Common myeloid progenitor, CD34-positive (primary cell): ENCODE measurements around the gene MAGI1.

Experiments used
- CTCF ChIA-PET: fragments of 350-600 bp; sonication (Branson Sonifier 250); formaldehyde crosslinking; loops from one replicate; lab custom pipeline; 2021; ENCODE audit warnings: antibody characterized with exemption; lab: Charles Lee
- POLR2A ChIA-PET: fragments of 350-600 bp; sonication (Branson Sonifier 250); formaldehyde crosslinking; loops from one replicate; lab custom pipeline; 2021; ENCODE audit warnings: antibody characterized with exemption; lab: Charles Lee
- DNase-seq, 3 donors: peaks; one replicate each; pipeline versions ENCODE4 v3.0.0 to v3.0.0-alpha.2; 2013
- H3K27ac ChIP-seq, 2 experiments: 1 replicate in 1 of 2; 2 replicates in 1 of 2; pipeline ENCODE4 v1.7.0; 2013; ENCODE audit warnings: inconsistent platforms in 2 of 2, low read length in 2 of 2, mild to moderate bottlenecking in 2 of 2, low read depth in 1 of 2, moderate library complexity in 1 of 2; ENCODE audit not compliant: severe bottlenecking in 2 of 2, insufficient read depth in 1 of 2, poor library complexity in 1 of 2
- H3K27me3 ChIP-seq, 5 experiments: replicated peaks in 2 of 5; 1 replicate in 3 of 5; 2 replicates in 2 of 5; pipeline versions ENCODE4 v1.6.1 to v1.7.0; 2013; ENCODE audit warnings: low read length in 4 of 5, mild to moderate bottlenecking in 2 of 5, moderate library complexity in 2 of 5, inconsistent platforms in 1 of 5; ENCODE audit not compliant: insufficient read depth in 5 of 5, control insufficient read depth in 4 of 5
- H3K36me3 ChIP-seq, 4 experiments: 1 replicate in 2 of 4; 2 replicates in 2 of 4; pipeline versions ENCODE4 v1.6.1 to v1.7.0; 2013; ENCODE audit warnings: low read length in 3 of 4, control low read depth in 1 of 4, mild to moderate bottlenecking in 1 of 4; ENCODE audit not compliant: control insufficient read depth in 4 of 4, insufficient read depth in 4 of 4
- H3K4me1 ChIP-seq, 4 experiments: 1 replicate in 3 of 4; 2 replicates in 1 of 4; pipeline versions ENCODE4 v1.6.1 to v1.7.1; 2013; ENCODE audit warnings: low read length in 3 of 4, mild to moderate bottlenecking in 3 of 4, control low read depth in 1 of 4, inconsistent platforms in 1 of 4, moderate library complexity in 1 of 4; ENCODE audit not compliant: control insufficient read depth in 4 of 4, insufficient read depth in 4 of 4; ENCODE audit errors: control extremely low read depth in 1 of 4
- H3K4me3 ChIP-seq, 7 experiments: 1 replicate in 4 of 7; 2 replicates in 3 of 7; pipeline versions ENCODE4 v1.5.1 to v1.7.0; 2013; ENCODE audit warnings: mild to moderate bottlenecking in 7 of 7, low read length in 6 of 7, moderate library complexity in 6 of 7, inconsistent platforms in 2 of 7, low read depth in 2 of 7, control low read depth in 1 of 7; ENCODE audit not compliant: insufficient read depth in 4 of 7, control insufficient read depth in 1 of 7; ENCODE audit errors: extremely low read depth in 1 of 7
- H3K9me3 ChIP-seq, 5 experiments: 1 replicate in 4 of 5; 2 replicates in 1 of 5; pipeline versions ENCODE4 v1.6.1 to v1.7.1; 2013; ENCODE audit warnings: low read length in 4 of 5, mild to moderate bottlenecking in 2 of 5, inconsistent platforms in 1 of 5, low read depth in 1 of 5, moderate library complexity in 1 of 5; ENCODE audit not compliant: control insufficient read depth in 4 of 5, insufficient read depth in 2 of 5; ENCODE audit errors: control extremely low read depth in 1 of 5
- WGBS: methylation state at CpG from one replicate; pipeline ENCODE4 v1.1.5; 2013; ENCODE audit not compliant: insufficient coverage; 5-methylcytosine and 5-hydroxymethylcytosine counted together

Gene MAGI1

DNA sequence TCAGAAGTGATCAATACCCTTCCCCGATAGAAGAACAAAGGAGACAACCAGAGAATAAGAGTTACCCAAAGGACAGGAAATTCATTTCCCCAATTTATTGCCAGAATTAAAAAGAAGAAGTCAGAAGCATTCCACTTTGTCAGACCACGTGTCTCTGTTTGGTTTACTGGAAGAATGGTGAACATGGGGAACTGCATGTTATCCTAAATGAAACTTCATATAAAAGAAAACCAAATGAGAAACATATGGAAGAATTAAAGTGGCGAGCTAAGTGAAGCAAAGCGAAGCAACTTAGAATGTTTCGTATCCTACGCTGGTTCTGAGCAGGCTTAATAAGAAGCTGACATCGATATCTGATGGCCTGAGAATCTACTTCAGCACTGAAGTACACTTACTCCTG lies 190.7 kb downstream of the MAGI1 start:
- 98% methylated on average over 6 of the region's 7 CpGs for WGBS
- CTCF ChIA-PET: interaction anchor here (1.0 kb wide), 1 partner anchor 11 kb away, joined by 3 read pairs; no protein-coding TSS in a partner anchor

GRCh38 chr3:65846936-65847335 lies 191.8 kb downstream of the MAGI1 start:
- no peak overlapping the region for H3K27ac ChIP-seq
- ChIA-PET POLR2A (no interaction called here), CTCF (no interaction called here)
- H3K9me3 ChIP-seq: no peaks in the 10 kb centered on the region
- peaks cover 0 to 5% (median 0%) of the 10 kb centered on the region in 5 experiments for H3K27me3 ChIP-seq
- WGBS: 100% methylated on average over 1 of the region's 1 CpG
- DNase-seq: no peak
- no peak overlapping the region for H3K4me3 ChIP-seq
- no peaks in the 10 kb centered on the region for H3K4me1 ChIP-seq
- H3K36me3 ChIP-seq: no peaks in the 10 kb centered on the region

More for the DNA sequence above, 190.7 kb downstream of the MAGI1 start:
- DNase-seq: no peak
- Histone ChIP-seq H3K4me3 (no peak overlapping the region), H3K4me1 (no peaks in the 10 kb centered on the region), H3K27me3 (peaks cover 0 to 7% (median 0%) of the 10 kb centered on the region in 5 experiments), H3K27ac (no peak overlapping the region), H3K9me3 (no peaks in the 10 kb centered on the region), H3K36me3 (no peaks in the 10 kb centered on the region)
- POLR2A ChIA-PET: no interaction called here

- ChIA-PET POLR2A (no interaction called here), CTCF (no interaction called here)
- Histone ChIP-seq H3K4me1 (no peaks in the 10 kb centered on the region), H3K36me3 (no peaks in the 10 kb centered on the region), H3K27me3 (peaks cover 0 to 4% (median 0%) of the 10 kb centered on the region in 5 experiments), H3K4me3 (no peak overlapping the region), H3K9me3 (no peaks in the 10 kb centered on the region), H3K27ac (no peak overlapping the region)
- DNase-seq: no peak
- 100% methylated on average over 2 of the region's 2 CpGs for WGBS
Measured at GRCh38 chr3:65844370-65844769, 194.3 kb downstream of the MAGI1 start.

DNA sequence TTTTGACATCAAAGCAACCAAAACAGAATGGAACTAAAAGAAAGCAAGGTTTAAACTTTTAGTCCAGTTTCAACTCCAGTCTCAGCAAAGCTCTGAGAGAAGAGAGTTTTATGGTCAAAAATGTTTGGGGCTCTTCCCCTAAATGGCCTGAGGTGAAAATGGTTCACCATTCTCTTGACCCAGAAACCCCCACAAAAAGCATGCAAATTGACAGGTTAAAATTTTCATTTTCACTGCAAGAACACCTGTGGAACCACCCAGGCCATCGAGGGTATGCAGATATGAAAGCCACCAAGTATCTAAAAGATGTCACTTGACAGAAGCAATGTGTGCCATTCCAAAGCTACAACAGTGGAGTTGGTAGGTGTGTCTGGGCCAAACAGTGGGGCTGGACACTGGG lies 195.0 kb downstream of the MAGI1 start:
- no peaks in the 10 kb centered on the region for H3K36me3 ChIP-seq
- no peaks in the 10 kb centered on the region for H3K4me1 ChIP-seq
- ChIA-PET CTCF (no interaction called here), POLR2A (no interaction called here)
- no peak for DNase-seq
- peaks cover 0 to 4% (median 0%) of the 10 kb centered on the region in 5 experiments for H3K27me3 ChIP-seq
- H3K9me3 ChIP-seq: no peaks in the 10 kb centered on the region
- WGBS: 100% methylated on average over 1 of the region's 1 CpG
- H3K4me3 ChIP-seq: no peak overlapping the region
- no peak overlapping the region for H3K27ac ChIP-seq

DNA sequence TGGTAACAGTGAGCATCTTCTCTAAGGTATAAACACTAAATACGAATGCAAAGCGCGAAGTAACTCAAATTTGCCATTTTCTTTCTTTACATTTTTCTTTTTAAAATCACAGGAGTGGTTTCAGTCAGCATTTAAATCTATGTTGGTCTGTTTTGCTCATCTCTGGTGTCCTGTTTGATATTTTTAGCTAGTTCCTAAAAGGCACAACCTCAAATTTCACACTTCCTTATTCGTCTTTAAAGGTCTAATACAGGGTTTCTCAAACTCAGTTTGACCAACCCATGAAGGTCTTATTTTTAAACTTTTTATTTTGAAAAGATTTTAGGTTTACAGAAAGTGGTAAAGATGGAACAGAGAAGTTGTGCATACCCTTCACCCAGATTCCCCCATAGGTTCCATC lies 201.1 kb downstream of the MAGI1 start:
- Histone ChIP-seq H3K4me1 (no peaks in the 10 kb centered on the region), H3K4me3 (no peak overlapping the region), H3K36me3 (no peaks in the 10 kb centered on the region), H3K27ac (no peak overlapping the region), H3K9me3 (no peaks in the 10 kb centered on the region), H3K27me3 (no peaks in the 10 kb centered on the region)
- no peak for DNase-seq
- ChIA-PET CTCF (no interaction called here), POLR2A (no interaction called here)
- WGBS: no CpG with 5 or more reads among the region's 4 CpGs

DNA sequence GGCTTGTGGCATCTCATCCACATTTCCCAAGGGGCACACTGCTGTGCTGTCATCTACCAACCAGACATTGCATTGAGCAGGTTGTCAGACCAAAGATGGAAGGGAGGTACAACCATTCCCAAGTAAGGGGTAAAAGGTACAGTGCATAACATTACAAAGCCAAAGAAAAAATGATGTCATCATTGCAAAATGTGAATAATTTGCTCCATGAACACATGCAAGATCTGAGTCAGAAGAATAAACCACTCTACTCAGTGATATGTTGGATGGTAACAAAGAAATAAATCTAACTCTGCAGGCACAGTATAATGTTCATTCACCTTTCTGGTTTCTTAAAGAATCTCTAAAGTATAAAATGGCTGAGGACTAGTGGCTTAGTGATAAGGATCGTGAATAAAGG lies 202.7 kb downstream of the MAGI1 start:
- no peaks in the 10 kb centered on the region for H3K36me3 ChIP-seq
- no peaks in the 10 kb centered on the region for H3K4me1 ChIP-seq
- ChIA-PET POLR2A (interaction anchor here (0.6 kb wide), 1 partner anchor 893 kb away, joined by 3 read pairs; no protein-coding TSS in a partner anchor), CTCF (no interaction called here)
- no peaks in the 10 kb centered on the region for H3K9me3 ChIP-seq
- WGBS: 100% methylated on average over 1 of the region's 1 CpG
- H3K27me3 ChIP-seq: no peaks in the 10 kb centered on the region
- no peak for DNase-seq
- no peak overlapping the region for H3K27ac ChIP-seq
- no peak overlapping the region for H3K4me3 ChIP-seq

GRCh38 chr3:65833761-65834505 lies 204.8 kb downstream of the MAGI1 start:
- Histone ChIP-seq H3K4me1 (no peaks in the 10 kb centered on the region), H3K4me3 (no peak overlapping the region), H3K36me3 (no peaks in the 10 kb centered on the region), H3K27me3 (no peaks in the 10 kb centered on the region), H3K9me3 (no peaks in the 10 kb centered on the region), H3K27ac (no peak overlapping the region)
- DNase-seq: no peak
- CTCF ChIA-PET: no interaction called here
- POLR2A ChIA-PET: no interaction called here
- WGBS: 73% methylated on average over 1 of the region's 2 CpGs
